Prostate gland (tissue), 2 donors: Measurements from ENCODE around the gene CD82. TPM values are rescaled to one million over a fixed set of nuclear protein-coding genes. Genes with fewer than 3 reads are reported as not detected.
"Not testable (repeated sequence)": the region's sequence is repeated elsewhere in the genome, so short reads cannot be mapped to it uniquely, and the experiment has no call there.

ENCODE experiments used
- DNase-seq: peaks from one replicate; pipeline ENCODE4 v3.0.0-alpha.2; 2019; ENCODE audit warnings: low spot score
- H3K27ac ChIP-seq, 2 donors: fragments of 200-600 bp; sonication (generic); 2 replicates each; pipeline ENCODE4 v1.5.1; 2017 to 2019
- H3K27me3 ChIP-seq: fragments of 200-600 bp; sonication (generic); replicated peaks from 2 replicates; pipeline ENCODE4 v1.5.1; 2019; ENCODE audit not compliant: insufficient read depth
- H3K36me3 ChIP-seq, 2 donors: fragments of 200-600 bp; sonication (generic); 1 replicate in 1 of 2; 2 replicates in 1 of 2; pipeline versions ENCODE4 v1.5.1 to v1.8.1; 2017 to 2019
- H3K4me1 ChIP-seq: fragments of 200-600 bp; sonication (generic); replicated peaks from 2 replicates; pipeline ENCODE4 v1.5.1; 2019
- H3K4me3 ChIP-seq, 2 donors: fragments of 200-600 bp; sonication (generic); 2 replicates each; pipeline ENCODE4 v1.5.1; 2017 to 2019
- H3K9me3 ChIP-seq: fragments of 200-600 bp; sonication (generic); 2 replicates; pipeline ENCODE4 v1.5.1; 2017
- CTCF ChIP-seq, 4 experiments: fragments of 200-600 bp in 2 of 4; fragments of 450-650 bp in 2 of 4; sonication (generic) in 2 of 4; IDR thresholded peaks; 1 replicate in 3 of 4; 2 replicates in 1 of 4; pipeline ENCODE4 v1.5.1; 2016 to 2019; ENCODE audit warnings: antibody characterized with exemption in 4 of 4, mild to moderate bottlenecking in 2 of 4, moderate library complexity in 2 of 4
- POLR2A ChIP-seq: fragments of 450-650 bp; IDR thresholded peaks from one replicate; pipeline ENCODE4 v1.6.1; 2016; ENCODE audit warnings: antibody characterized with exemption, mild to moderate bottlenecking
- POLR2AphosphoS5 ChIP-seq: sonication (generic); formaldehyde crosslinking; IDR thresholded peaks from one replicate; pipeline ENCODE4 v1.6.1; 2017; ENCODE audit warnings: antibody characterized with exemption
- WGBS: methylation state at CpG from one replicate; pipeline ENCODE4 v1.1.5; 2018; 5-methylcytosine and 5-hydroxymethylcytosine counted together
- intact Hi-C: fragments of 100-400 bp; cut with DNase I; formaldehyde crosslinking; loops from one replicate; pipeline ENCODE4 v1.14.2; 2022
- small RNA-seq, 2 donors: library from RNA; depleted of rRNA; stranded (forward); fragments of <200 nt; gene quantifications; one replicate each; pipeline ENCODE3, GENCODE V24; 2016
- total RNA-seq, 2 donors: library from RNA; depleted of rRNA; stranded (reverse); fragments of >200 nt; gene quantifications; one replicate each; pipeline ENCODE4 v1.1.0, GENCODE V29; 2016

The CD82 gene
- total RNA-seq, 2 donors from 2014 or later: 35.1 to 54.6 TPM

- WGBS: 77% methylated on average over 5 of the region's 5 CpGs
- Histone ChIP-seq H3K36me3 (no peaks in the 10 kb centered on the region), H3K4me1 (peaks cover 6% of the 10 kb centered on the region), H3K27me3 (no peaks in the 10 kb centered on the region), H3K9me3 (no peaks in the 10 kb centered on the region), H3K4me3 (no peak overlapping the region), H3K27ac (no peak overlapping the region)
- no peak for TF ChIP-seq CTCF (IDR thresholded peaks at IDR 0.05)
- no peak for TF ChIP-seq POLR2A
- no peak for TF ChIP-seq POLR2AphosphoS5
- intact Hi-C loops: no loop called here
- DNase-seq: no peak
These were observed 92.5 kb downstream of the CD82 start for GRCh38 chr11:44657836-44658505.

GRCh38 chr11:44658506-44658850 is 93.0 kb downstream of the CD82 start:
- H3K27me3 ChIP-seq: no peaks in the 10 kb centered on the region
- TF ChIP-seq POLR2A (no peak), CTCF (IDR thresholded peaks at IDR 0.05) (no peak), POLR2AphosphoS5 (no peak)
- WGBS: 30% methylated on average over 3 of the region's 3 CpGs

GRCh38 chr11:44659641-44660040 is 94.2 kb downstream of the CD82 start:
- DNase-seq: peak; percentile 56
- Histone ChIP-seq H3K27me3 (no peaks in the 10 kb centered on the region), H3K36me3 (no peaks in the 10 kb centered on the region), H3K27ac (peak overlapping the region in 1 of 2 donors; percentile 47), H3K9me3 (no peaks in the 10 kb centered on the region), H3K4me3 (no peak overlapping the region), H3K4me1 (peaks cover 6% of the 10 kb centered on the region)
- TF ChIP-seq CTCF (IDR thresholded peaks at IDR 0.05) (no peak), POLR2AphosphoS5 (peak; percentile 63)
- 28% methylated on average over 4 of the region's 4 CpGs for WGBS
- intact Hi-C loops: no loop called here

More at GRCh38 chr11:44658506-44658850, 93.0 kb downstream of the CD82 start:
- Histone ChIP-seq H3K27ac (no peak overlapping the region), H3K36me3 (no peaks in the 10 kb centered on the region), H3K4me1 (peaks cover 6% of the 10 kb centered on the region), H3K9me3 (no peaks in the 10 kb centered on the region), H3K4me3 (no peak overlapping the region)
- intact Hi-C loops: no loop called here
- DNase-seq: no peak

GRCh38 chr11:44660535-44660934 is 95.1 kb downstream of the CD82 start:
- H3K27ac ChIP-seq, H3K4me1 ChIP-seq, H3K36me3 ChIP-seq, H3K9me3 ChIP-seq, H3K27me3 ChIP-seq, intact Hi-C loops, H3K4me3 ChIP-seq, DNase-seq: not testable (repeated sequence)
- WGBS: 97% methylated on average over 3 of the region's 3 CpGs

GRCh38 chr11:44661311-44661717 is 95.9 kb downstream of the CD82 start:
- intact Hi-C loops: no loop called here
- H3K4me1 ChIP-seq: peaks cover 6% of the 10 kb centered on the region
- H3K36me3 ChIP-seq: no peaks in the 10 kb centered on the region
- no peaks in the 10 kb centered on the region for H3K9me3 ChIP-seq
- WGBS: 87% methylated on average over 7 of the region's 7 CpGs
- H3K27me3 ChIP-seq: peaks cover 2% of the 10 kb centered on the region
- no peak overlapping the region for H3K4me3 ChIP-seq
- no peak overlapping the region for H3K27ac ChIP-seq
- no peak for TF ChIP-seq CTCF (IDR thresholded peaks at IDR 0.05)
- no peak for TF ChIP-seq POLR2A
- TF ChIP-seq POLR2AphosphoS5: no peak
- DNase-seq: no peak

Small RNA genes lying within 50 kb of the gene (small RNA-seq; reads per million reads assigned to genes)
- 0 reads per million in 2 donors for gene AC104010.1

Other genes starting within 250 kb of the CD82 start
- 1 to 10 TPM; 4.1 to 6.6 TPM for gene TSPAN18, start 161.3 kb downstream of the CD82 start, total RNA-seq